Regular cardiac myocyte (primary cell): ENCODE results near the gene TIMM23. TPM values are rescaled to one million over a fixed set of nuclear protein-coding genes. Genes with fewer than 3 reads are reported as not detected.

Experiments
- total RNA-seq: library from RNA; depleted of rRNA; stranded (reverse); fragments of >200 nt; gene quantifications from 2 replicates; pipeline ENCODE4 v1.2.3, GENCODE V29; 2014

The TIMM23 gene, protein sequence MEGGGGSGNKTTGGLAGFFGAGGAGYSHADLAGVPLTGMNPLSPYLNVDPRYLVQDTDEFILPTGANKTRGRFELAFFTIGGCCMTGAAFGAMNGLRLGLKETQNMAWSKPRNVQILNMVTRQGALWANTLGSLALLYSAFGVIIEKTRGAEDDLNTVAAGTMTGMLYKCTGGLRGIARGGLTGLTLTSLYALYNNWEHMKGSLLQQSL
- total RNA-seq = 71.6 and 121 TPM in 2 replicates

DNA sequence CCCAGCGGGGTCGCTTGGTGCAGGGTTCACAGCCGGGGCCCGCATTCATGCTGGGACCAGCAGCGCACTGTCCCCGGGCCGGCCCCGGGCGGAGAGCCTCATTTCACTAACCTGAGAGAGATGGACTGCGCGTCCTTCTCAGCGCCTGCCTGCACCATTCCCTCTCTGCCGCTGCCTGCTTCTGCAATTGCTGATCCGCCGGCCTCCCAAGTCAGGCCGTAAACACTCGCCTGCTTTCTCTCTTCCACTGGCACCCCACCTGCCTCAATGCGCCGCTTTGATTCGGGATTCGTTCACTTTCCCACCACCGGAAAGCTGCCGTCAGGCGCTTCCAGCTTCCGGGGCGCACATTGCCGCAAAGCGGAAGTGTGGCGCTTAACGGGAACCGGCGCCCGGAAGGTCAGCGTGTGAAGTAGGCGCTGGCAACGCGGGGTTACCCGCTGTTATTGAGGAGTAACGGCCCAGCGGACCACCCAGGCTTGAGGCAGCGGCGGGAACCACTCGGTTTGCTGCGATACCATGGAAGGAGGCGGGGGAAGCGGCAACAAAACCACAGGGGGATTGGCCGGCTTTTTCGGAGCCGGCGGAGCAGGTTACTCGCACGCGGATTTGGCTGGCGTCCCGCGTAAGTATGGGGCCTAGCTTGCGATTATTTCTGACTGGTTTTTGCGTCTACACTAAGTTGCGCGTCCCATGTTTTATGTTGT is at the start of gene TIMM23:
Gene TIMM23, plus strand, starts transcription at position 384 of the 707 bp plus-strand sequence. Its CDS starts 136 bp downstream, at position 520.

GRCh38 chr10:46030091-46030937 is 58.0 kb downstream of the TIMM23 start, which contains the start of gene NCOA4:
Gene NCOA4 (minus strand): TSS chr10:46030623. CDS start chr10:46016680, 13,943 bp downstream.

DNA sequence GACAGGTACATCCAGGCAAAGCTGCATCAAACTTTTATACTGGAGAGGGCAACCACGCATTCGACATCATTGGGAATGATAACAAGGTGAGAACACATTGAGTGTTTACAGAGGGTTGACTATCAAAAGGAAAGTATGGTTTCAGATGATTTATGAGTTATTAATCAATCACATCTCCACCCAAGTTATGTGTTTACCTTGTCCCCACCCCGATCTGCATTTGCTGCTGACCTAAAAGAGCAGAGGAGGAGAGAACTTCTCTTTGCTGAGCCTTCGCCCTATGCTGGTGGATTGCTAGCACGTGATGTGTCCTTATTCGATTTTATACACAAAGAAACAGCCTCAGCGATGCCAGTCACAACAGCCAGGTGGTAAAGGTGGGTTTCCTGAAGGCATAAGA is 74.0 kb downstream of the TIMM23 start, which contains the start of gene MSMB:
Gene MSMB, minus strand, starts transcription at position 9 of the 400 bp plus-strand sequence. CDS start 32 bp downstream, outside the sequence.

Other genes with a start within 250 kb of the TIMM23 start
- gene WASHC2C, start 245.2 kb upstream of the TIMM23 start, total RNA-seq = 14.4 and 17.2 TPM in 2 replicates
- gene AGAP4, start 125.0 kb upstream of the TIMM23 start, total RNA-seq = 3.3 and 3.4 TPM in 2 replicates
- 170 and 204 TPM in 2 replicates for gene NCOA4, start 58.1 kb downstream of the TIMM23 start, total RNA-seq
- not detected in 2 replicates for gene MSMB, start 73.8 kb downstream of the TIMM23 start, total RNA-seq